Coronary artery (tissue), 2 donors: Measurements from ENCODE around the gene CORO7.

Experiments
- DNase-seq: peaks from one replicate; pipeline ENCODE4 v3.0.0-alpha.2; 2017; ENCODE audit warnings: low spot score
- H3K27ac ChIP-seq, 2 donors: fragments of 200-600 bp; sonication (generic); one replicate each; pipeline ENCODE4 v1.5.1; 2016 to 2019
- H3K4me3 ChIP-seq: fragments of 200-600 bp; sonication (generic); 2 replicates; pipeline ENCODE4 v1.5.1; 2016; ENCODE audit warnings: mild to moderate bottlenecking, moderate library complexity
- CTCF ChIP-seq: fragments of 200-600 bp; sonication (generic); IDR thresholded peaks from one replicate; pipeline ENCODE4 v1.5.1; 2019; ENCODE audit warnings: antibody characterized with exemption

Gene CORO7

DNA sequence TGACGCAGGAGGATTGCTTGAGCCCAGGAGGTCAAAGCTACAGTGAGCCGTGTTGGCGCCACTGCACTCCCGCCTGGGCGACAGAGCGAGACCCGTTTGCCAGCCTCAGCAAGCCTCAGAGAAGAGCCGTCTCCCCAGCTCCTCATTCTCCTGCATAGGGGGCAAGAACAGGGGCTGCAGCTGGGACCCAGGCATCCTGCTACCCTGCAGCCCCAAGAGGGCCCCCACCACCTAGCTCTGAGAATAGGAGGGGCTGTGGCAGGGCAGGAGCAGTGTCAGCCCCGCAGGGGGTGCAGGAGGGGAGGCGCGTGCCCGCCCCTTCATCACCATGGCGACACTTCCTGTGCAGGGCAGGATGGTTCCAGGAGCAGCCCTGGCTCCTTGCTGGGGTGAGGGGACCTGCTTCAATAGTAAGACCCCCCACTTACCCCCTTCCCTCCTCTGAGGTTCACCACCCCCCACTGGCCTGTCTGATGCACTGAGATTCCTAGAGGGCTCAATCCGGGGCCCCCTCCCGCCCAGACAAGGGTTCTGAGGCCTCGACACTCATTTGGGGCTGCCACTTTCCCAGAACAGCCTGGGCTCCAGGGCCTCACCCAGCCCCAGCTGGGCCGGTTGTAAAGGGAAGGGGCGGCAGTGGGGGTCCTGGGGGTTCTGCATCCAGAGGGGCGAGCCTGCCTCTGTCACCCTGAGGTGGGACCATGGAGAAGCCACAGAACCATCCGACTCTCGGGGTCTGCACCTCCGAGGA, 24.6 kb downstream of the CORO7 start:
- DNase-seq, result peak; percentile 66
- H3K27ac ChIP-seq, result peak overlapping the region; percentile 74 to 88
- H3K4me3 ChIP-seq, result no peak overlapping the region
- no peak for TF ChIP-seq CTCF

- peak; percentile 69 for DNase-seq
- peak overlapping the region; percentile 94 to 98 for H3K27ac ChIP-seq
- no peak overlapping the region for H3K4me3 ChIP-seq
- no peak for TF ChIP-seq CTCF
Measured at GRCh38 chr16:4390266-4391260, 25.8 kb downstream of the CORO7 start.

DNA sequence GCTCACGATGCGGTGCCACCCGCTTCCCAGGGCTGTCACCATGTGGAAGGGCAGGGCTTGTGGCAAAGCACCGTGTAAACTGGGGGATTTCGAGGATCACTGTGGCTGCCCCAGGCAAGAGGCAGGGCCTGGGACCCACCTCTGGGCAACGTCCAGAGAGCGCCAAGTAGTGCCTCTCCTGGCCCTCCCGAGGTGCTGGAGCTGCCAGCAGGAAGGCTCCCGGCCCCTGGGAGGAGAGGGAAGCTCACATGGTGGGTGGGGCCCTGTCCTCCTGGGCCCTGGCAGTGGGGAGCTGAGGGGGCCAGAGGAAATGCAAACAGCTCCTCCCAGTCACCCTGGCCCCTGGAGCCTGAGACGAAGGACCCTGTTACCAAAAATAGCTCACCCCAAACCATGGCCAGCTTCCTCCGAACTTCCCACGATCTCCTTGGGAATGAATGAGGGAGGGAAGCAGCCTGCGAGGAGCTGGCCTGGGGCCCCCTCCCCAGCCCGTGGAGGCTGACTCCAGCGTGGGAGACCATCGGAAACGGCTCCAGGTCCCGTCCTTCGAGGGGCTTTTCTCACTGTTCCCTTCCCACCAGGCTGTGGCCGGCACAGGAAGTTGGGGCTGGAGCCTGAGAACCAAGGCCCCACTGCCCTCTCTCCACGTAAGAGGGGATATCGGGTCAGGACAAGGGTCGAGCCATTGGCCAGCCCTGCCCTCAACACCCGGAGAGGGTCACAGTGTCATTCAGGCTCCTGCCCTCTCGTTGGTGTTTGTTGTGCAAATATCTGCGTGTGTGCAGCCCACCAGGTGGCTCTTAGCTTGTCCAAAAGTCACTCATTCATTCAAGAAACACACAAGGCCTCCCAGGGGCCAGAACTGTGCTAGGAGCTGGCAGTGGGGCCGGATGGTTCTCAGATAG, 27.1 kb downstream of the CORO7 start:
- H3K27ac ChIP-seq, result peak overlapping the region; percentile 94 to 98

DNA sequence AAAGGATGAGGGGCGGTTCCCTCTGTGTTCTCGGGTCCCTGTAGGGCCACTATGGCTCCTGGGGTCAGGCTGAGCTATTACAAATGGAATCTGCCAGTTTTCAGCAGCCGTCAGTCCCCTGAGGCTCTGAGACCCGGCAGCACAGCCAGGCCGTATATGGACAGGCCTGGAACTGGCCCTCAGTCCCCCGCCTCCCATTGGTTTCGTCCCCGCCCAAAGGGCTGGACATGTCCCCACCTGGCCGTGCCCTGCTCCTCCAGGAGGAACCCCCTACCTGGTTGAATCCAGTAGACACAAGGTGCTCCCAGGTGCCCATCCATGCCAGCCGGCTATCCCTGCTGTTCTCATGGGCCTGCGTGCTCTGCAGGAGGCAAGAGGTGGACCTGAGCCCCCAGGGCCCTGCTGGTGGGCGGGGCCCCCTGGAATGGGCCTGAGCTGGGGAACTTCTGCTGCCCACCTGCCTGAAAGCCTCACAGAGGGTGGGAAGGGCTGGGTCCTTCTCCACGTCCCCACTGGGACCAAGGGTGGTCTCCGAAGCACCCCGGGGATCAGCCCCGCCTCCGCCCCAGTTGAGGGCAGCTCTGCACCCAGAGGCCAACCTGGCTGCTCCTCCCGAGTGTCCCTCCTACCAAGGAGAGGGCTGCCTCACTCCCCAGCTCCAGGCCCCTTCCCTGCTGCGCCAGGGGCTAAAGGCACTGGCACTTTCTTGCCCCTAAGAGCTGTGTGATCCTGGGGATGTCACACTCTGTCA, 27.9 kb downstream of the CORO7 start:
- Histone ChIP-seq H3K4me3 (no peak overlapping the region), H3K27ac (peak overlapping the region; percentile 94 to 98)
- TF ChIP-seq CTCF, result no peak
- DNase-seq, result peak; percentile 91

More for the DNA sequence above, 27.1 kb downstream of the CORO7 start:
- no peak overlapping the region for H3K4me3 ChIP-seq
- no peak for DNase-seq
- no peak for TF ChIP-seq CTCF

DNA sequence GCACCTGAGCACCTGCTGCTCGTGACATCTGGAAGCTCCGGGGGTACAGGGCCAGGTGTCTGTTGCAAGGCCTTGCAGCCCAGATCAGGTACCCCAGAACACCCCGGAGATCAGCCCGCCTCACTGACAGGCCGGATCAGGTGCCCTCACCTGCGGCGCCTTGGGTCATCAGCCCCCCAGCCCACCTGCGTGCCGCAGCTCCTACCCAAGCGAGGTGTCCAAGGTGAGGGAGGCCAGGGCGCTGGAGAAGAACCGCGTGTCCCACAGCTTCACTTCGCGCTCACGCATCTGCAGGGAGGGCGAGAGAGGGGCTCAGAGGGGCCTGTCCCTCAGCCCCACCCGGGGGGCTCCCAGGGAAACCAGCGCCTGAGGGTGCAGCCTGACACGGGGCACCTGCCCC, 28.6 kb downstream of the CORO7 start:
- peak overlapping the region; percentile 47 for H3K4me3 ChIP-seq
- peak overlapping the region; percentile 94 to 98 for H3K27ac ChIP-seq
- DNase-seq, result no peak
- no peak for TF ChIP-seq CTCF
